Ovary (tissue), 9 donors: ENCODE results near the gene HOXB3. TPM values are rescaled to one million over a fixed set of nuclear protein-coding genes. Genes with fewer than 3 reads are reported as not detected.

Experiments
- DNase-seq, 5 donors: peaks; one replicate each; pipeline ENCODE4 v3.0.0-alpha.2; 2019 to 2020
- H3K27ac ChIP-seq, 2 donors: fragments of 200-600 bp; one replicate each; pipeline versions ENCODE4 v1.5.1 to v1.8.0; 2019 to 2022
- H3K27me3 ChIP-seq: fragments of 200-600 bp; one replicate; pipeline ENCODE4 v1.8.0; 2022
- H3K36me3 ChIP-seq: fragments of 200-600 bp; sonication (generic); one replicate; pipeline ENCODE4 v1.5.1; 2019
- H3K4me1 ChIP-seq: one replicate; pipeline ENCODE4 v1.8.1; 2013; ENCODE audit warnings: mild to moderate bottlenecking, moderate library complexity; ENCODE audit not compliant: insufficient read depth
- H3K4me3 ChIP-seq: fragments of 200-600 bp; sonication (generic); one replicate; pipeline ENCODE4 v1.5.1; 2017
- H3K9me3 ChIP-seq, 2 donors: fragments of 200-600 bp in 1 of 2; sonication (generic) in 1 of 2; one replicate each; pipeline versions ENCODE4 v1.5.1 to v1.8.1; 2013 to 2019; ENCODE audit warnings: mild to moderate bottlenecking in 1 of 2, moderate library complexity in 1 of 2
- CTCF ChIP-seq, 3 donors: fragments of 450-650 bp in 2 of 3; fragments of 200-600 bp in 1 of 3; IDR thresholded peaks; one replicate each; pipeline versions ENCODE4 v1.5.1 to v1.8.0; 2016 to 2022; ENCODE audit warnings: antibody characterized with exemption in 3 of 3, mild to moderate bottlenecking in 1 of 3
- EP300 ChIP-seq: sonication (generic); formaldehyde crosslinking; IDR thresholded peaks from one replicate; pipeline ENCODE4 v1.6.1; 2017; ENCODE audit warnings: antibody characterized with exemption
- POLR2A ChIP-seq: fragments of 450-650 bp; IDR thresholded peaks from one replicate; pipeline ENCODE4 v1.6.1; 2017; ENCODE audit warnings: antibody characterized with exemption, mild to moderate bottlenecking, moderate library complexity
- WGBS, 3 donors: extraction: QIAGEN DNeasy Blood & Tissue Kit in 1 of 3; methylation state at CpG; one replicate each; pipeline versions ENCODE4 v1.1.5 to v1.1.7; 2013 to 2017; 5-methylcytosine and 5-hydroxymethylcytosine counted together
- intact Hi-C, 4 donors: fragments of 100-400 bp; cut with DNase I; formaldehyde crosslinking; loops; one replicate each; pipeline versions ENCODE4 v1.11.0 to v1.15.1; 2022 to 2023
- polyA plus RNA-seq, 2 donors: library from polyadenylated mRNA; stranded (reverse); fragments of 200-250 nt in 1 of 2; fragments of 350-450 nt in 1 of 2; fragmentation: Illumina TruSeq in 1 of 2; extraction: RNeasy Lipid Tissue Mini Kit (QIAGEN cat#74804) in 1 of 2; gene quantifications; one replicate each; pipeline ENCODE4 v1.2.3, GENCODE V29; 2013 to 2014
- total RNA-seq, 7 donors: library from RNA; depleted of rRNA in 2 of 7; stranded (reverse); fragments of >200 nt in 2 of 7; fragmentation: NEBNext Ultra II Directional in 3 of 7; extraction: Animal tissue kit (Norgen Biotek cat#: 25700) in 3 of 7; gene quantifications; one replicate each; pipeline versions ENCODE4 v1.1.0 to v1.2.4, GENCODE V29; 2016 to 2023
- donor health status: DM: no; HTN: no; CAD: no; lungs with moderate emphysema.
- donor health status: DM: no; HTN: no; CAD: no.
- donor health status: Bipolar disorder and iron deficiency.
- donor health status: DM: yes; HTN: yes; CAD: no.
- donor health status: DM: no; HTN: no; CAD: no.
- donor health status: DM: yes; HTN: yes; CAD: no.

The HOXB3 gene
- total and polyA plus RNA-seq, 9 donors, result 0.43 to 10.7 (median 2.7) TPM

GRCh38 chr17:48588528-48588927 lies 1.5 kb downstream of the HOXB3 start:
- no peak overlapping the region for H3K4me3 ChIP-seq
- H3K36me3 ChIP-seq, result no peaks in the 10 kb centered on the region
- H3K4me1 ChIP-seq, result peaks cover 3% of the 10 kb centered on the region
- peaks cover 0 to 4% of the 10 kb centered on the region in 2 donors for H3K9me3 ChIP-seq
- no peak for DNase-seq
- TF ChIP-seq EP300 (no peak), CTCF (IDR thresholded peaks at IDR 0.05) (no peak), POLR2A (no peak)
- no peak overlapping the region for H3K27ac ChIP-seq
- WGBS, 3 donors, result 41 to 49% (median 49%) methylated on average over 2 of the region's 2 CpGs
- no peaks in the 10 kb centered on the region for H3K27me3 ChIP-seq
- intact Hi-C loops, result no loop called here

DNA sequence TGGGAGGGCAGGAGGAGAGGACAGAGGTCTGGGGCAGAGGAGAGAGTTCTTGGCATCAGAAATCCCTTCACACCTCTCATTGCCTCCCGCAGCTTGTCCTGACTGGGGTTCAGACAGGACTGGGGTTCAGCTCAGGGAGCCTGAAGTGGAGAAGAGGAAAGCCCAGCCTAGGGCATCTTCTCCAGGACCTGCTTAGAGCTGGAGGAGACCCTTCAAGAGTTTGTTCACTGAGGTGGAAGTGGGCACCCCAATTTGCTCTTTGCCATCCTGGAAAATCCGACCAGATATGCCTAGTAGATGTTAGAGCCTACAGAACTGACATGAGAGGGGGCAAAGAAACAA lies 2.0 kb downstream of the HOXB3 start:
- WGBS, 3 donors, result 55 to 74% (median 57%) methylated on average over 2 of the region's 2 CpGs
- DNase-seq, result no peak
- intact Hi-C loops, result no loop called here
- Histone ChIP-seq H3K27me3 (no peaks in the 10 kb centered on the region), H3K9me3 (peaks cover 0 to under 1% of the 10 kb centered on the region in 2 donors), H3K4me3 (no peak overlapping the region), H3K27ac (no peak overlapping the region), H3K4me1 (peaks cover 3% of the 10 kb centered on the region), H3K36me3 (no peaks in the 10 kb centered on the region)
- TF ChIP-seq CTCF (IDR thresholded peaks at IDR 0.05), result no peak
- TF ChIP-seq EP300, result no peak
- no peak for TF ChIP-seq POLR2A

DNA sequence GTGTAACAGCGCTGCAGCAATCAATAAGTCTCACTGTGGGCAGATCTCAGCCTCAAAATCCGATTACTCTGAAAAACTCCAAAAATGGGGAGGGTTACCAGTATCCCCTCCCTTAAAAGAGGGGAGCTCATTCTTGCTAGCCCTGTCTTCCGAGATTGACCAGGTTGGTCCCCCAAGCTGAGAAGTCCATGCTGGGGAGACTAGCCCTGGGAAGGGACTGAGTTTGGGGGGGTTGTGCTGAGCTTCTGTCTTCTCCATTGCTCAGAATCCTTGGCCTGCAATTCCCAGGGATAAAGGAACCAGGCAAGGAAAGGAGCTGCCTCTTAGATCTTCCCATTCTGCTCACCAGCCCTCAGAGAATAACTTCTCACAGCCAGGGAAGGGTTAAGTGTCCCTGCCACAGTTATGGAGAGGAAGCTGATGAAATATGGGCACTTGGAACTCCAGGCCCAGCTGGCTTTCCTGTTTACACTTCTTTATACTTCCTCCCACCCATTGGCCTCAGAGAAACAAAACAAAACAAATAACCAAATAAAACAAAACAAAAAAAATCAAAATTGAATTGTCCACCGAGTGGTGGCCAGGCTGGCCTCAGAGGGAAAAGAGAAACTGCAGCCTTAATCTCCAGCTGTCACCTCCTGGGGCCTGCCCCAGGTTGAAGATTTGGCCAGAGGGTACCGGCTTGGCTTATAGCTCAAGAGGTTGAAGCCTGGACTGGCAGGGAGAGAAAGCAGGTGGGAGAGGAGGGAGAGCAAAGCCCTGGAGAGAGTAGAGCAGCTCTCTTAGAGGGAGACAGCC lies 2.6 kb downstream of the HOXB3 start:
- no peaks in the 10 kb centered on the region for H3K27me3 ChIP-seq
- 38 to 51% (median 46%) methylated on average over 5 of the region's 5 CpGs for WGBS, 3 donors
- TF ChIP-seq EP300 (no peak), POLR2A (no peak)
- intact Hi-C loops, result no loop called here
- H3K27ac ChIP-seq, result no peak overlapping the region
- no peak overlapping the region for H3K4me3 ChIP-seq
- DNase-seq, result no peak
- no peaks in the 10 kb centered on the region for H3K9me3 ChIP-seq
- no peaks in the 10 kb centered on the region for H3K36me3 ChIP-seq
- H3K4me1 ChIP-seq, result peaks cover 3% of the 10 kb centered on the region

DNA sequence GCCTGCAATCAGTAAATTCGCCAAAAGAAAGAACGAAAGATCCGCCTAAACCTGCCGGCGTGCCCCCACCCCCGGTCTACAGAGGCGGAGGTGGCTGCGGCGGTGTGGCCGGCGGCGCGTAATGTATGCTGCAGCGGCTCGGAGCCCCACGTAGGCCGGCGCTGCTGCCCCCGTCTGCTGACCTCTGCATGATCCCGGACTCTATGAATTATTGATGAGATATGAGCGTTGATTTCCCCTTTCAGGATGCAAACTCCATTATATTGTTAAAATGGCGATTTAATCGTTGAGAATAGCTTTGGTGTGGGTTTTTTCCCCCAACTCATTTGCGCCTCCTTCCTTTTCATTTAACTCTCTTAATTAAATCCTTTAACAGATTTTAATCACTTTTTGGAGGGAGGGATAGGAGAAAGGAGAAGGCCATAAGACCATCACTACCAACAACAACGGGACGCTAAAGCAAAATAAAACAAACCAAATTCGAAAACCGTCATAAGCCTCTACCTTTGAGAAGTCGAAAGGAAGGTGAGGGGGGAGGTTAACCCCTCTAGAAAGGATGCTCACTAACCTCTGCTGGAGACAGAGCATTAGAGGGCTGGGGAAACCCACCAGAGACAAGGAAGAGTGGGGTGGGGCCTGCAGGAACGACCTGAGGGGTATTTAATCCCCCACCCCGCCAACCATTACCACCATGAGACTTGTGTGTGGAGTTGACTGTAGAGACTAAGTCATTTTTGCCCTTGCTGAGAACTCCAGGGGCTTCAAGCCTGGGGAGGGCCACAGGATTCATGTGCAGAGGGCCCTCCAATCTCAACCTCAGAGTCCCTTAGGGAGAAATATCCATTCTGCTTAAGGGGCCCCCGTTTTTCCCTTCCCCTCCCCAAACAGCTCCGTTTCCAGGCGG lies 3.4 kb downstream of the HOXB3 start:
- intact Hi-C loops, result no loop called here
- TF ChIP-seq POLR2A (no peak), CTCF (IDR thresholded peaks at IDR 0.05) (no peak), EP300 (no peak)
- peaks cover 3% of the 10 kb centered on the region for H3K4me1 ChIP-seq

More for the DNA sequence above, 3.4 kb downstream of the HOXB3 start:
- DNase-seq, result no peak
- H3K27ac ChIP-seq, result no peak overlapping the region
- peak overlapping the region; percentile 57 for H3K4me3 ChIP-seq
- WGBS, 3 donors, result 16 to 23% (median 17%) methylated on average over 34 of the region's 34 CpGs
- no peaks in the 10 kb centered on the region for H3K9me3 ChIP-seq
- H3K27me3 ChIP-seq, result peaks cover 7% of the 10 kb centered on the region
- H3K36me3 ChIP-seq, result no peaks in the 10 kb centered on the region
